Measurements from ENCODE around the gene NLGN4X. TPM values are rescaled to one million over a fixed set of nuclear protein-coding genes. Genes with fewer than 3 reads are reported as not detected.

Gene NLGN4X
- polyA plus RNA-seq, 1 of the 3 experiments (the other 2 are of a cell fraction) = 0.05 TPM

DNA sequence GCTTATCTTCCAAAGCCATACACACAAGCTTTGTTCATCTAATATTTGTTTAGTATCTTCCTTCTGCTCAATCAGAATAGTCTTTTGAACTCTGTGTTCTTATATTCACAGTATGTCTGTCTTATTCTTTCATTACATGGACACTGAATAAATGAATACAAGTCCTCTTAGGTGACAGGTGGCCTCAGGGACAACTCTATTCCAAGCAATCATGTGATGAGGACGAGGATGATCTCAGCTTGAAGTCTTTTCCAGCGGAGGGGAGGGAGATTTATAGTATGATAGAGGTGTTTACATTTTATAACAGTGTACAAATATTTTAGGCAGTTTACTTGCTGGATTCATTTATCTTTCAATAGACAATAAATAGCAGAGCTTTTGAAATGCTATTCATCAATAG, 300.4 kb downstream of the NLGN4X start:
- no peak overlapping the region for H3K4me3 ChIP-seq (ENCODE audit: low read depth in 2 of 2, low read length in 1 of 2)

More for the DNA sequence above, 300.4 kb downstream of the NLGN4X start:
- no peak overlapping the region for H3K27ac ChIP-seq (ENCODE audit: low read depth in 2 of 2, low read length in 1 of 2)
- no peak overlapping the region for H3K4me2 ChIP-seq
- no peak for DNase-seq
- H3K79me2 ChIP-seq (ENCODE audit: insufficient read depth) = no peaks in the 10 kb centered on the region
- ChIA-PET CTCF (no interaction called here), POLR2A (no interaction called here)
- WGBS (ENCODE audit: low lambda C conversion rate) = 4% methylated on average over 2 of the region's 2 CpGs
- no peaks in the 10 kb centered on the region for H3K9me2 ChIP-seq
- no peaks in the 10 kb centered on the region for H3K27me3 ChIP-seq (ENCODE audit: insufficient read depth)
- H3K9ac ChIP-seq = no peak overlapping the region
- H3K9me3 ChIP-seq = no peaks in the 10 kb centered on the region
- no peak for TF ChIP-seq MAX (IDR thresholded peaks at IDR 0.05; ENCODE audit: low read depth)
- TF ChIP-seq CHD2 (IDR thresholded peaks at IDR 0.05; ENCODE audit: low read length, partially characterized antibody) = no peak
- TF ChIP-seq SIN3A (IDR thresholded peaks at IDR 0.05; ENCODE audit: borderline replicate concordance, low read depth, low read length) = no peak
- TF ChIP-seq RFX5 (IDR thresholded peaks at IDR 0.05; ENCODE audit: low read length) = no peak
- TF ChIP-seq POLR2AphosphoS5 (IDR thresholded peaks at IDR 0.05; ENCODE audit: low read depth, low read length) = no peak
- TF ChIP-seq, protein P1, sequence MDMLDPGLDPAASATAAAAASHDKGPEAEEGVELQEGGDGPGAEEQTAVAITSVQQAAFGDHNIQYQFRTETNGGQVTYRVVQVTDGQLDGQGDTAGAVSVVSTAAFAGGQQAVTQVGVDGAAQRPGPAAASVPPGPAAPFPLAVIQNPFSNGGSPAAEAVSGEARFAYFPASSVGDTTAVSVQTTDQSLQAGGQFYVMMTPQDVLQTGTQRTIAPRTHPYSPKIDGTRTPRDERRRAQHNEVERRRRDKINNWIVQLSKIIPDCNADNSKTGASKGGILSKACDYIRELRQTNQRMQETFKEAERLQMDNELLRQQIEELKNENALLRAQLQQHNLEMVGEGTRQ (IDR thresholded peaks at IDR 0.05; ENCODE audit: borderline replicate concordance, low read depth, low read length) = no peak
- no peak for TF ChIP-seq FOXM1 (IDR thresholded peaks at IDR 0.05; ENCODE audit: low read depth)
- no peak for TF ChIP-seq MEF2A (IDR thresholded peaks at IDR 0.05; ENCODE audit: borderline replicate concordance, low read depth)
- TF ChIP-seq, protein P2, sequence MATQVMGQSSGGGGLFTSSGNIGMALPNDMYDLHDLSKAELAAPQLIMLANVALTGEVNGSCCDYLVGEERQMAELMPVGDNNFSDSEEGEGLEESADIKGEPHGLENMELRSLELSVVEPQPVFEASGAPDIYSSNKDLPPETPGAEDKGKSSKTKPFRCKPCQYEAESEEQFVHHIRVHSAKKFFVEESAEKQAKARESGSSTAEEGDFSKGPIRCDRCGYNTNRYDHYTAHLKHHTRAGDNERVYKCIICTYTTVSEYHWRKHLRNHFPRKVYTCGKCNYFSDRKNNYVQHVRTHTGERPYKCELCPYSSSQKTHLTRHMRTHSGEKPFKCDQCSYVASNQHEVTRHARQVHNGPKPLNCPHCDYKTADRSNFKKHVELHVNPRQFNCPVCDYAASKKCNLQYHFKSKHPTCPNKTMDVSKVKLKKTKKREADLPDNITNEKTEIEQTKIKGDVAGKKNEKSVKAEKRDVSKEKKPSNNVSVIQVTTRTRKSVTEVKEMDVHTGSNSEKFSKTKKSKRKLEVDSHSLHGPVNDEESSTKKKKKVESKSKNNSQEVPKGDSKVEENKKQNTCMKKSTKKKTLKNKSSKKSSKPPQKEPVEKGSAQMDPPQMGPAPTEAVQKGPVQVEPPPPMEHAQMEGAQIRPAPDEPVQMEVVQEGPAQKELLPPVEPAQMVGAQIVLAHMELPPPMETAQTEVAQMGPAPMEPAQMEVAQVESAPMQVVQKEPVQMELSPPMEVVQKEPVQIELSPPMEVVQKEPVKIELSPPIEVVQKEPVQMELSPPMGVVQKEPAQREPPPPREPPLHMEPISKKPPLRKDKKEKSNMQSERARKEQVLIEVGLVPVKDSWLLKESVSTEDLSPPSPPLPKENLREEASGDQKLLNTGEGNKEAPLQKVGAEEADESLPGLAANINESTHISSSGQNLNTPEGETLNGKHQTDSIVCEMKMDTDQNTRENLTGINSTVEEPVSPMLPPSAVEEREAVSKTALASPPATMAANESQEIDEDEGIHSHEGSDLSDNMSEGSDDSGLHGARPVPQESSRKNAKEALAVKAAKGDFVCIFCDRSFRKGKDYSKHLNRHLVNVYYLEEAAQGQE (IDR thresholded peaks at IDR 0.05; ENCODE audit: low read depth, low read length) = no peak
- TF ChIP-seq, protein P3, sequence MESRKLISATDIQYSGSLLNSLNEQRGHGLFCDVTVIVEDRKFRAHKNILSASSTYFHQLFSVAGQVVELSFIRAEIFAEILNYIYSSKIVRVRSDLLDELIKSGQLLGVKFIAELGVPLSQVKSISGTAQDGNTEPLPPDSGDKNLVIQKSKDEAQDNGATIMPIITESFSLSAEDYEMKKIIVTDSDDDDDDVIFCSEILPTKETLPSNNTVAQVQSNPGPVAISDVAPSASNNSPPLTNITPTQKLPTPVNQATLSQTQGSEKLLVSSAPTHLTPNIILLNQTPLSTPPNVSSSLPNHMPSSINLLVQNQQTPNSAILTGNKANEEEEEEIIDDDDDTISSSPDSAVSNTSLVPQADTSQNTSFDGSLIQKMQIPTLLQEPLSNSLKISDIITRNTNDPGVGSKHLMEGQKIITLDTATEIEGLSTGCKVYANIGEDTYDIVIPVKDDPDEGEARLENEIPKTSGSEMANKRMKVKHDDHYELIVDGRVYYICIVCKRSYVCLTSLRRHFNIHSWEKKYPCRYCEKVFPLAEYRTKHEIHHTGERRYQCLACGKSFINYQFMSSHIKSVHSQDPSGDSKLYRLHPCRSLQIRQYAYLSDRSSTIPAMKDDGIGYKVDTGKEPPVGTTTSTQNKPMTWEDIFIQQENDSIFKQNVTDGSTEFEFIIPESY (IDR thresholded peaks at IDR 0.05; ENCODE audit: borderline replicate concordance, low read depth) = no peak
- TF ChIP-seq, protein P4, sequence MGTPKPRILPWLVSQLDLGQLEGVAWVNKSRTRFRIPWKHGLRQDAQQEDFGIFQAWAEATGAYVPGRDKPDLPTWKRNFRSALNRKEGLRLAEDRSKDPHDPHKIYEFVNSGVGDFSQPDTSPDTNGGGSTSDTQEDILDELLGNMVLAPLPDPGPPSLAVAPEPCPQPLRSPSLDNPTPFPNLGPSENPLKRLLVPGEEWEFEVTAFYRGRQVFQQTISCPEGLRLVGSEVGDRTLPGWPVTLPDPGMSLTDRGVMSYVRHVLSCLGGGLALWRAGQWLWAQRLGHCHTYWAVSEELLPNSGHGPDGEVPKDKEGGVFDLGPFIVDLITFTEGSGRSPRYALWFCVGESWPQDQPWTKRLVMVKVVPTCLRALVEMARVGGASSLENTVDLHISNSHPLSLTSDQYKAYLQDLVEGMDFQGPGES (IDR thresholded peaks at IDR 0.05; ENCODE audit: low read depth, low read length) = no peak
- no peak for TF ChIP-seq RAD21 (IDR thresholded peaks at IDR 0.05; ENCODE audit: low read length)
- TF ChIP-seq JUND (IDR thresholded peaks at IDR 0.05) = no peak
- no peak for TF ChIP-seq FOXJ3 (CRISPR knock-in tag; IDR thresholded peaks at IDR 0.05)
- no peak overlapping the region for H2AFZ ChIP-seq (ENCODE audit: low read depth)
- no peaks in the 10 kb centered on the region for H3K4me1 ChIP-seq (ENCODE audit: control insufficient read depth in 1 of 2, insufficient read depth in 2 of 2, low read depth in 1 of 2, low read length in 1 of 2)
- H4K20me1 ChIP-seq (ENCODE audit: insufficient read depth) = no peaks in the 10 kb centered on the region
- H3F3A ChIP-seq (replicated peaks; ENCODE audit: insufficient read depth) = no peaks in the 10 kb centered on the region
- H3K36me3 ChIP-seq (replicated peaks in 1 of 2; ENCODE audit: control insufficient read depth in 1 of 2, insufficient read depth in 2 of 2, low read length in 1 of 2) = no peaks in the 10 kb centered on the region

All from SK-N-SH (cell line).